ENCODE measurements around the gene NCAPH2. TPM values are rescaled to one million over a fixed set of nuclear protein-coding genes. Genes with fewer than 3 reads are reported as not detected.

NCAPH2 gene
- total and polyA plus RNA-seq, 9 of the 15 experiments (the other 6 are each of a cell fraction or from before 2014, with no cell fraction given) = 3.6 to 88.6 (median 32.4) TPM

DNA sequence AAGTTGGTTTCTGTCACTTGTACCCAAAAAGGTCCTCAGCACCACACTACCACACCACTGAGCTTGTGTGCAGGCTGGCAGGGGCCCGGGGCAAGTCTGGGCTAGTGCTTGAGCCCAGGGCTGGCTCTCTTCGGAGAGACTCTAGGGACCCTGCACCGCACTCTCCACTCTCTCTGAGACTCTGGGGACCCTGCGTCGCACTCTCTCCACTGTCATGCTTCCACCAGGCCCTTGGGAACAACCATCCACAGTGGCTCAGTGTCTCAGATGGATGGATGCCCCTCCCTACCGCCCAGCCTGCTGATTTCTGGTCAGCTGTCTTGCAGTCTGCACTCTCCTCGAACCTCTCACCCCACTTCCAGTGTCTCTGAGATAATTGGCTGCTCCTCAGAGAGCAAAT, 31.2 kb upstream of the NCAPH2 start:
- TF ChIP-seq ZNF408 (CRISPR knock-in tag; IDR thresholded peaks at IDR 0.05; ENCODE audit: low read depth) = no peak
- TF ChIP-seq HNRNPUL1 (IDR thresholded peaks at IDR 0.05; ENCODE audit: low read length) = no peak
- no peak for TF ChIP-seq GTF2A2 (tag; IDR thresholded peaks at IDR 0.05)
- no peak for TF ChIP-seq ZNF212 (CRISPR knock-in tag; IDR thresholded peaks at IDR 0.05)
- no peak for TF ChIP-seq HCFC1 (IDR thresholded peaks at IDR 0.05; ENCODE audit: low read depth, low read length)
- TF ChIP-seq HMGN3 (IDR thresholded peaks at IDR 0.05; ENCODE audit: borderline replicate concordance, extremely low read depth, insufficient read length, low read depth, low read length) = no peak
- TF ChIP-seq, protein P1, sequence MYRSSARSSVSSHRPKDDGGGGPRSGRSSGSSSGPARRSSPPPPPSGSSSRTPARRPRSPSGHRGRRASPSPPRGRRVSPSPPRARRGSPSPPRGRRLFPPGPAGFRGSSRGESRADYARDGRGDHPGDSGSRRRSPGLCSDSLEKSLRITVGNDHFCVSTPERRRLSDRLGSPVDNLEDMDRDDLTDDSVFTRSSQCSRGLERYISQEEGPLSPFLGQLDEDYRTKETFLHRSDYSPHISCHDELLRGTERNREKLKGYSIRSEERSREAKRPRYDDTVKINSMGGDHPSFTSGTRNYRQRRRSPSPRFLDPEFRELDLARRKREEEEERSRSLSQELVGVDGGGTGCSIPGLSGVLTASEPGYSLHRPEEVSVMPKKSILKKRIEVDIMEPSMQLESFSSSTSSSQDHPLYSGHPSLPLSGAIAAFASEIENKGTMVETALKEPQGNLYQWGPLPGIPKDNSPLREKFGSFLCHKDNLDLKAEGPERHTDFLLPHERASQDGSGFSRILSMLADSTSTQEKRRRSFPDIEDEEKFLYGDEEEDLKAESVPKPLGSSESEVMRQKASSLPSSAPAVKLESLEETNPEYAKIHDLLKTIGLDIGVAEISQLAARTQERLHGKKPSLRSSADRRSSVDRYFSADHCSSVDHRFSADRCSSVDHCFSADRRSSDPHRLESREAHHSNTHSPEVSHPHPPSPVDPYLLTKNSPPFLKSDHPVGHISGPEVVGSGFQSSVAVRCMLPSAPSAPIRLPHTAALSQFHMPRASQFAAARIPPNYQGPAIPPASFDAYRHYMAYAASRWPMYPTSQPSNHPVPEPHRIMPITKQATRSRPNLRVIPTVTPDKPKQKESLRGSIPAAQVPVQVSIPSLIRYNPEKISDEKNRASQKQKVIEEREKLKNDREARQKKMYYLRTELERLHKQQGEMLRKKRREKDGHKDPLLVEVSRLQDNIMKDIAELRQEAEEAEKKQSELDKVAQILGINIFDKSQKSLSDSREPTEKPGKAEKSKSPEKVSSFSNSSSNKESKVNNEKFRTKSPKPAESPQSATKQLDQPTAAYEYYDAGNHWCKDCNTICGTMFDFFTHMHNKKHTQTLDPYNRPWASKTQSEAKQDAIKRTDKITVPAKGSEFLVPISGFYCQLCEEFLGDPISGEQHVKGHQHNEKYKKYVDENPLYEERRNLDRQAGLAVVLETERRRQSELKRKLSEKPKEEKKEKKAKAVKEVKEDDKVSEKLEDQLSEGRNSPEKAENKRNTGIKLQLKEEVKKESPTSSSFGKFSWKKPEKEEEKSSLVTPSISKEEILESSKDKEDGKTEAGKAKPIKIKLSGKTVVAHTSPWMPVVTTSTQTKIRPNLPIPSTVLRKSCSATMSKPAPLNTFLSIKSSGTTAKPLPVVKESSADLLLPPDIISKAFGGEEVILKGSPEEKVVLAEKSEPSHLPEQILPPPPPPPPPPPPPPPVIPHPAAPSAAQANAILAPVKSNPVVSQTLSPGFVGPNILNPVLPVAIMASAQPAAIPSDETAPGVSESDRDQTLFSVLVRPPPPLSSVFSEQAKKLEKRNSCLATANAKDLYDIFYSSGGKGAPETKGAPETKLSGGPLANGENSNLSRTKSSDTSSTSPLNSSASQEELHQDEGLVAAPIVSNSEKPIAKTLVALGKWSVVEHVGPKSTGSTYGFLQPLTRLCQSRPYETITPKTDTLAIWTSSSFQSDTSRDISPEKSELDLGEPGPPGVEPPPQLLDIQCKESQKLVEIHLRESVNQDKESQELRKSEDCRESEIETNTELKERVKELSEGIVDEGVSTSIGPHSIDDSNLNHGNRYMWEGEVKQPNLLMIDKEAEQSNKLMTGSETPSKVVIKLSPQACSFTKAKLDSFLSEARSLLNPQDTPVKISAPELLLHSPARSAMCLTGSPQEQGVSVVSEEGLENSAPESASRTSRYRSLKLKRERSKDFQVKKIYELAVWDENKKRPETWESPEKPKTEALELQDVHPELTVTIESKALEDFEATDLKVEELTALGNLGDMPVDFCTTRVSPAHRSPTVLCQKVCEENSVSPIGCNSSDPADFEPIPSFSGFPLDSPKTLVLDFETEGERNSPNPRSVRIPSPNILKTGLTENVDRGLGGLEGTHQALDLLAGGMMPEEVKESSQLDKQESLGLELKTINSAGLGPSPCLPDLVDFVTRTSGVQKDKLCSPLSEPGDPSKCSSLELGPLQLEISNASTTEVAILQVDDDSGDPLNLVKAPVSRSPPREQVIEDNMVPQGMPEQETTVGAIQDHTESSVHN (IDR thresholded peaks at IDR 0.05; ENCODE audit: borderline replicate concordance in 1 of 2, low read depth in 1 of 2) = no peak
- TF ChIP-seq CEBPB (tag; IDR thresholded peaks at IDR 0.05) = no peak
- TF ChIP-seq SOX6 (IDR thresholded peaks at IDR 0.05) = no peak
- no peak for ATAC-seq
- intact Hi-C loops (cut with micrococcal nuclease) = no loop called here
- Histone ChIP-seq H3K27ac (ENCODE audit: extremely low read depth, low read depth, low read length) (no peak overlapping the region), H3K9me3 (replicated peaks; ENCODE audit: control insufficient read depth, insufficient read depth, low read depth, low read length) (no peaks in the 10 kb centered on the region), H3K4me1 (replicated peaks in 1 of 2; ENCODE audit: control insufficient read depth in 2 of 2, insufficient read depth in 2 of 2, low read length in 2 of 2) (peaks cover 13 to 48% of the 10 kb centered on the region in 2 experiments; a peak in 4 of 5 replicates), H3K4me2 (ENCODE audit: insufficient read depth, low read length) (no peak overlapping the region), H3K27me3 (ENCODE audit: control insufficient read depth in 2 of 2, insufficient read depth in 2 of 2, low read length in 2 of 2) (no peaks in the 10 kb centered on the region), H4K20me1 (replicated peaks; ENCODE audit: control insufficient read depth, insufficient read depth, low read length) (peaks cover 22% of the 10 kb centered on the region), H2AFZ (ENCODE audit: low read depth, low read length) (no peak overlapping the region), H3K79me2 (ENCODE audit: control insufficient read depth, insufficient read depth, low read length) (peaks cover 25% of the 10 kb centered on the region), H3K4me3 (no peak overlapping the region), H3K9ac (ENCODE audit: insufficient read depth in 1 of 2, low read depth in 2 of 2, low read length in 2 of 2) (no peak overlapping the region), H3K36me3 (ENCODE audit: control insufficient read depth, insufficient read depth, low read length) (0 out of 3 replicates have a peak, but pooled peaks cover 2% of the 10 kb centered on the region), H3K9me1 (ENCODE audit: control insufficient read depth, insufficient read depth, low read length) (peaks cover 4% of the 10 kb centered on the region)
- in situ Hi-C loops (cut with MboI) = no loop called here
- FAIRE-seq = no peak
- POLR2A ChIA-PET = interaction anchor here (0.6 kb wide), 1 partner anchor 56 kb away, joined by 3 read pairs; no protein-coding TSS in a partner anchor
- WGBS (ENCODE audit: insufficient coverage, low coverage, missing lambda C conversion rate) = 45% methylated on average over 5 of the region's 7 CpGs
- DNase-seq (ENCODE audit: extremely low read depth in 1 of 4, low spot score in 3 of 4) = no peak
- CTCF ChIA-PET (ENCODE audit: low intra/inter-chr PET ratio) = no interaction called here
- BruUV-seq (replicated peaks) = no TSS peak
